Neural crest cell (in vitro differentiated cells): ENCODE measurements around the gene ZDHHC7. TPM values are rescaled to one million over a fixed set of nuclear protein-coding genes. Genes with fewer than 3 reads are reported as not detected.

ENCODE experiments used
- DNase-seq: peaks from one replicate; pipeline ENCODE4 v3.0.0; 2021; ENCODE audit warnings: low read depth, mixed read lengths, low spot score
- H3K27ac Mint-ChIP-seq: one replicate; pipeline ENCODE4 v1.8.0; 2021; ENCODE audit warnings: mild to moderate bottlenecking, mixed read lengths; ENCODE audit not compliant: unreplicated experiment
- H3K27me3 Mint-ChIP-seq: 2 replicates; pipeline ENCODE4 v1.8.0; 2021; ENCODE audit warnings: low read depth, mild to moderate bottlenecking, mixed read lengths
- H3K36me3 Mint-ChIP-seq: 2 replicates; pipeline ENCODE4 v1.8.0; 2021; ENCODE audit warnings: low read depth, mild to moderate bottlenecking, mixed read lengths
- H3K4me1 Mint-ChIP-seq: 2 replicates; pipeline ENCODE4 v1.8.0; 2021; ENCODE audit warnings: mixed read lengths
- H3K4me3 Mint-ChIP-seq: one replicate; pipeline ENCODE4 v1.8.0; 2021; ENCODE audit warnings: mild to moderate bottlenecking, mixed read lengths
- H3K9me3 Mint-ChIP-seq: 2 replicates; pipeline ENCODE4 v1.8.0; 2021; ENCODE audit warnings: mixed read lengths
- CTCF ChIP-seq: fragments of 200-600 bp; sonication (generic); conservative IDR thresholded peaks from 2 replicates; pipeline ENCODE4 v1.5.0; 2021; ENCODE audit warnings: antibody characterized with exemption, mild to moderate bottlenecking
- total RNA-seq: library from RNA; stranded (reverse); gene quantifications from 2 replicates; pipeline ENCODE4 v1.2.1, GENCODE V29; 2021

The ZDHHC7 gene
- total RNA-seq, 1 donor from 2014 or later, result 40.0 TPM

- H3K9me3 Mint-ChIP-seq, result no peaks in the 10 kb centered on the region
- H3K4me1 Mint-ChIP-seq, result peaks cover 43% of the 10 kb centered on the region
- no peak overlapping the region for H3K27ac Mint-ChIP-seq
- H3K27me3 Mint-ChIP-seq, result no peaks in the 10 kb centered on the region
- DNase-seq, result no peak
- H3K4me3 Mint-ChIP-seq, result no peak overlapping the region
- H3K36me3 Mint-ChIP-seq, result no peaks in the 10 kb centered on the region
- TF ChIP-seq CTCF, result no peak
These were observed 5.9 kb downstream of the ZDHHC7 start for GRCh38 chr16:85005285-85006069.

GRCh38 chr16:85004587-85005205 is 6.6 kb downstream of the ZDHHC7 start:
- no peaks in the 10 kb centered on the region for H3K36me3 Mint-ChIP-seq
- no peak for DNase-seq
- peaks cover 37% of the 10 kb centered on the region for H3K4me1 Mint-ChIP-seq
- no peak for TF ChIP-seq CTCF
- H3K4me3 Mint-ChIP-seq, result no peak overlapping the region
- peak overlapping the region; percentile 77 for H3K27ac Mint-ChIP-seq
- no peaks in the 10 kb centered on the region for H3K27me3 Mint-ChIP-seq
- no peaks in the 10 kb centered on the region for H3K9me3 Mint-ChIP-seq

GRCh38 chr16:85003725-85004586 is 7.4 kb downstream of the ZDHHC7 start:
- Mint-ChIP-seq H3K36me3 (no peaks in the 10 kb centered on the region), H3K4me3 (no peak overlapping the region), H3K27ac (peak overlapping the region; percentile 86), H3K4me1 (peaks cover 37% of the 10 kb centered on the region), H3K9me3 (no peaks in the 10 kb centered on the region), H3K27me3 (no peaks in the 10 kb centered on the region)
- DNase-seq, result no peak
- TF ChIP-seq CTCF, result no peak

- Mint-ChIP-seq H3K4me1 (peaks cover 37% of the 10 kb centered on the region), H3K4me3 (no peak overlapping the region), H3K27me3 (no peaks in the 10 kb centered on the region), H3K36me3 (no peaks in the 10 kb centered on the region), H3K9me3 (no peaks in the 10 kb centered on the region), H3K27ac (no peak overlapping the region)
- DNase-seq, result no peak
- TF ChIP-seq CTCF, result no peak
These were observed 8.3 kb downstream of the ZDHHC7 start for GRCh38 chr16:85003076-85003475.

DNA sequence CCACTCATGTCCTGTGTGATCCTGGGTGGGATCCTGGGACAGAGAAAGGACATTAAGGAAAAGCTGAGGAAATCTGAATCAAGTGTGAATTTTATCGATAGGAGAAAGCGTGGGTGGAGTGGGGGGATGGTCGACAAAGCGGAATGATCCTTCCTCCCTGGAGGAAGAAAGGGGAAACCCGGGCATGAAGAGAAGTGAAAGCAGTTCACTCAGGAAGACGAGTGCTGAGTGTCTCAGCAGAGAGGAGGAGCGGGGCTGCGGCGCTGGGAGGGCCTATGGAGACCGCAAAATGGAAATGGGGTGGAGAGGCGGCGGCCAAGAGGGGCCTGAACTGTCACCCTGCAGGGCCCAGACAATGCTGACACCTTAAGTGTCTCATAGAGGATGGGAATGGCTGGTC is 8.7 kb downstream of the ZDHHC7 start:
- no peak overlapping the region for H3K27ac Mint-ChIP-seq
- no peak for TF ChIP-seq CTCF
- no peaks in the 10 kb centered on the region for H3K36me3 Mint-ChIP-seq
- peaks cover 37% of the 10 kb centered on the region for H3K4me1 Mint-ChIP-seq
- no peak for DNase-seq
- no peaks in the 10 kb centered on the region for H3K9me3 Mint-ChIP-seq
- H3K4me3 Mint-ChIP-seq, result no peak overlapping the region
- H3K27me3 Mint-ChIP-seq, result no peaks in the 10 kb centered on the region
